Astrocyte (in vitro differentiated cells and primary cell): ENCODE results near the gene SHC3.

ENCODE experiments used
- EZH2 ChIP-seq: IDR thresholded peaks from 2 replicates; pipeline ENCODE4 v1.6.1; 2012; ENCODE audit warnings: mild to moderate bottlenecking, low read length, inconsistent platforms; ENCODE audit not compliant: insufficient read depth
- TF ChIP-seq, protein P1 (sequence below): IDR thresholded peaks from 2 replicates; pipeline ENCODE4 v1.5.1; 2011; ENCODE audit warnings: low read depth, mild to moderate bottlenecking, inconsistent platforms, low read length, moderate library complexity; ENCODE audit not compliant: insufficient read depth

GRCh38 chr9:89189215-89189614, 10.6 kb upstream of the SHC3 start:
- no peak for TF ChIP-seq EZH2
- TF ChIP-seq, protein P1, sequence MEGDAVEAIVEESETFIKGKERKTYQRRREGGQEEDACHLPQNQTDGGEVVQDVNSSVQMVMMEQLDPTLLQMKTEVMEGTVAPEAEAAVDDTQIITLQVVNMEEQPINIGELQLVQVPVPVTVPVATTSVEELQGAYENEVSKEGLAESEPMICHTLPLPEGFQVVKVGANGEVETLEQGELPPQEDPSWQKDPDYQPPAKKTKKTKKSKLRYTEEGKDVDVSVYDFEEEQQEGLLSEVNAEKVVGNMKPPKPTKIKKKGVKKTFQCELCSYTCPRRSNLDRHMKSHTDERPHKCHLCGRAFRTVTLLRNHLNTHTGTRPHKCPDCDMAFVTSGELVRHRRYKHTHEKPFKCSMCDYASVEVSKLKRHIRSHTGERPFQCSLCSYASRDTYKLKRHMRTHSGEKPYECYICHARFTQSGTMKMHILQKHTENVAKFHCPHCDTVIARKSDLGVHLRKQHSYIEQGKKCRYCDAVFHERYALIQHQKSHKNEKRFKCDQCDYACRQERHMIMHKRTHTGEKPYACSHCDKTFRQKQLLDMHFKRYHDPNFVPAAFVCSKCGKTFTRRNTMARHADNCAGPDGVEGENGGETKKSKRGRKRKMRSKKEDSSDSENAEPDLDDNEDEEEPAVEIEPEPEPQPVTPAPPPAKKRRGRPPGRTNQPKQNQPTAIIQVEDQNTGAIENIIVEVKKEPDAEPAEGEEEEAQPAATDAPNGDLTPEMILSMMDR: no peak
